Stimulated activated CD4-positive, alpha-beta T cell treated with anti-CD3 and anti-CD28 coated beads, Interleukin-12 subunit alpha, Interleukin-12 subunit beta, amount 100 ng/mL, for 4 hours (primary cell): ENCODE results near the gene BIRC5.
"Not testable (repeated sequence)": the region's sequence is repeated elsewhere in the genome, so short reads cannot be mapped to it uniquely, and the experiment has no call there.

Source experiments
- DNase-seq: peaks from one replicate; pipeline ENCODE4 v3.0.0-alpha.2; 2020

BIRC5 gene

GRCh38 chr17:78226055-78226758 lies 12.2 kb downstream of the BIRC5 start:
- DNase-seq, result no peak

- DNase-seq, result no peak
Measured at GRCh38 chr17:78226759-78227454, 12.9 kb downstream of the BIRC5 start.

DNA sequence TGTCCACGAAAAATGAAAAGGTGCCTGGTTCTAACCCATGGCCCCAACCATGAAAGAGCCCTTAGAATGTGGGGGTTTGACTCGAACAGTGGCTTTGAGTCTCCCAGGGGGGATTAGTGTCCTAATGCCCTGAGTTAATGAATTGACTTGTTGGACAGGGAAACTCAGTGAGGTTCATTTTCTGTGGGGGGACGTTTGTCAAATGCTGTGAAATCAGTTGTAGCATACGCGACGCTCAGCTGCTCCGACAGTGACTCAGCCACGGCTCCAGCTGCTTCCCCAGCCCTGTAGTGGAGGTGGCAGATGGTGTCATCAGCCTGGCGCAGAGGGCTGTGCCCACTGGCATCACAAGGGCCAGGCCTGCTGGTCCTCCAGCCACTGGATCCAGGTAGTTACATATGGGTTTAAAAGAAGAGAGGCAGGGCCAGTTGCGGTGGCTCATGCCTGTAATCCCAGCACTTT lies 13.4 kb downstream of the BIRC5 start:
- no peak for DNase-seq

DNA sequence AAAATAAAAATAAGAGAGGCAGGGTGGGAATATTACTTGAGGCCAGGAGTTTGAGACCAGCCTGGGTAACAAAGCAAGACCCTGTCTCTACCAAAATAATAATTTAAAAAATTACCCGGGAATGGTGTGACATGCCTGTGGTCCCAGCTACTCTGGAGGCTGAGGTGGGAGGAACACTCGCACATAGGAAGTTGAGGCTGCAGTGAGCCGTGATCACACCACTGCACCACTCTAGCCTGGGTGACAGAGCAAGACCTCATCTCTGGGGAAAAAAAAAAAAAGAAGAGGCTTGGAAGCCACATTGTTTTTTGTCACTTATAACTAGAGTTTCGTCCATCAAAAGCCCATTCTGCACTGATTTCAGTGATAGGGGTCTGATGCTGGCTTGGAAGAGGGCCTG lies 14.1 kb downstream of the BIRC5 start:
- no peak for DNase-seq

DNA sequence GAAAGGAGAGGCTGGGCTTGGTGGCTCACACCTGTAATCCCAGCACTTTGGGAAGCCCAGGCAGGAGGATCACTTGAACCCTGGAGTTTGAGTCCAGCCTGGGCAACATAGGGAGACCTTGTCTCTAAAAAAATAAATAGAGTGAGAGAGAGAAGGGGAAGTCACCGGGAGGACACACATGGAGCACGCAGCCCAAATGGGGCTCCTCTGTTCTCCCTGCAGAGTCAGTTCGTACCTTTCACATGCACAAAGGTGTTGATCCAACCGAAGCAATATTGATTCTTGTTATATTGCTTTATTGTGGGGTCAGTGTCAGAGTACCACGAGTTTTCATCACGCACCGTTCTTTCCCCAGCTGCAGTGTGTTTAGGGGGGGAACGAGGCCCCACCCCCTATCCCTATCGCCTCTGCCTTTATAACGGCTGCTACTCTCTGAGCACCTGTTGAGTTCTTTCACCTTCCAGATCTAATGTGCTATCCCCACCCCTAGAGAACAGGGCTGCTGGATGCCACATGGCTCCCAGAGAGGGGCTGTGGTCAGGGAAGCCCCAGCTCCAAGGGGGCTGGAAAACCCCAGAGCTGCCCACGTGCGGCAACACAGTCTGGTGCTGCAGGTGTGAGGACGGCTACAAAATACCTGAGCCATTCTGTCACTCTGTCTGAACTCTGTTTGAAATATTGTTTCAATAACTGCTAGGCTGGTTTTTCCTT lies 16.4 kb downstream of the BIRC5 start:
- no peak for DNase-seq

- DNase-seq, result no peak
Measured at GRCh38 chr17:78230996-78231935, 17.2 kb downstream of the BIRC5 start, which contains the start of gene TMEM235. TMEM235 (plus strand) TSS chr17:78231631; CDS start chr17:78232024, 393 bp downstream.

DNA sequence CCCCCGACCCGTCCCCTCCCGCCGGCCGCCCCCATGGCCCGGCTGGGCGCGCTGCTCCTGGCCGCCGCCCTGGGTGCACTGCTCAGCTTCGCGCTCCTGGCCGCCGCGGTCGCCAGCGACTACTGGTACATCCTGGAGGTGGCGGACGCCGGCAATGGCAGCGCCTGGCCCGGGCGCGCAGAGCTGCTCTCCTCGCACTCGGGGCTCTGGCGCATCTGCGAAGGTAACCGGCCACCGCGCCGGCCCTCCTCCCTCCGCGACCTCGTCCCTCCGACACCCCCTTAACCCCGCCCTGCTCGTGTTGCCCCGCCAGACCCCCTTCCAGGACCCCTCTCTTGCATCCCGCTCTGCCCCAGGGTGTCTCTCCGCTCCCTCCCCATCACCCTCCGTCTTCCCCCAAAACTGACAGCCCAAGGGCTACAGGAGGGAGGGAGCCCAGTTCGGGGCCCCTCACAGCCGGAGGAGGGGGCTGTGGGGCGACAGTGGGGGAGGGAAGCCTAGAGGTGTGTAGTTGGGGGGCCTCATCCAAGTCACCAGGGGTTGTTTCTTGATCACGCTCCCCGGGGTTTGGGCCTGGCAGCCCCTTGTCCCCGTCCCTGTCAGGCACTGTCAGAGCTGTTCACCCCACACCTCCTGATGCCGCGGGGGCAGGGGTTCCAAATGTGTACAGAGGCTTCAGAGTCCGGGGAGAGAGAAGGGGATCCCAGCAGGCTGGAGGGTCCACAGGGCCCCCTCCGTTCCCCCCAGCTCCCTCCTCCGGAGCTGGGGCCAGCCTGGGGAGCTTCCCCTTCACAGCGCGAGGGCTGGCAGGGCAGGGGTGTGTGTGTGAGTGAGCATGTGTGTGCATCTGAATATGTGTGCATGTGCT lies 18.2 kb downstream of the BIRC5 start:
- DNase-seq, result no peak

- no peak for DNase-seq
Measured at GRCh38 chr17:78232859-78233173, 18.8 kb downstream of the BIRC5 start.

- no peak for DNase-seq
Measured at GRCh38 chr17:78233678-78234077, 19.6 kb downstream of the BIRC5 start.

- no peak for DNase-seq
Measured at GRCh38 chr17:78234261-78234865, 20.3 kb downstream of the BIRC5 start.

DNA sequence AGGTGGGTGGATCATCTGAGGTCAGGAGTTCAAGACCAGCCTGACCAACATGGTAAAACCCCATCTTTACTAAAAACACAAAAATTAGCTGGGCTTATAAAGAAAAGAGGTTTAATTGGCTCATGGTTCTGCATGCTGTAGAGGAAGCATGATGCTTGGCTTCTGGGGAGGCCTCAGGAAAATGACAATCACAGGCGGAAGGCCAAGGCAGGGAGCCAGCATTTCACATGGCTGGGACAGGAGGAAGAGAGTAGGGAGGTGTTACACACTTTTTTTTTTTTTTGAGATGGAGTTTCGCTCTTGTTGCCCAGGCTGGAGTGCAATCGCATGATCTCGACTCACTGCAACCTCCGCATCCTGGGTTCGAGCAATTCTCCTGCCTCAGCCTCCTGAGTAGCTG lies 21.0 kb downstream of the BIRC5 start:
- DNase-seq, result not testable (repeated sequence)

- DNase-seq, result no peak
Measured at GRCh38 chr17:78235885-78236284, 21.8 kb downstream of the BIRC5 start.

DNA sequence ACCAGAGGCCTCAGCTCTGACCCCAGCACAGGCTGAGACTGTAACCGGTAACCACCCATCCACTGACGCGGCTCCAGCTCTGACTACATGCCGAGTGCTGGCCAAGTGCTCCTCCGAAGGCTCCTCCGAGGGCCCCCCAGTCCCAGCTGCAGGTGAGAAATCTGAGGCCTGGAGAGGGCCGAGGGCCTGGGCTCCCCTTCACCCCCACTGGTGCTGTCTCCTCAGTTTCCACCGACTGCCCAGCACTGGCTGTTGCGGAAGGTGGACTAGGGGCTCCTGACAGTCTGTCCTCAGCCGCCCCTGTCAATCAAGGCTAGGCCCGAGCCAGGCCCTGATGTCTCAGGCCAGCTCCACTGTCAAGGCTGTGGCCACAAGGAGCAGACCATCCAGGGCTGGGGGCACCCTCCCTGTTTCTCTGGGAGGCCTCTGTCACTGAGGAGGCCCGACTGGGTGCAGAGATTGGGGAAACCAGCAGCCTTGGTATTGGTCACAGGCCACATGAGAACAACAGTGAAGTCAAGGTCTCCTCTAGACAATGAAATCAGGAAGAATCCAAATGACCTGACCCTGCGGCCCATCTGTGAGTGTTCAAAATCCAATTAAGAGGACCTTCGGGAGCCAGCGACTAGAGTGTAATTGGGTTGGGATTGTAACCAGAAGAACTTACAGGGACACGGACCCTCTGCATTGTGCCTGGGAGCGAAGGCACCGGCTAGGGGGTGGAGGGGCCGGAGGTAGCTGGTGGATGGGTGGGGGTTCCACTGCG lies 22.5 kb downstream of the BIRC5 start:
- no peak for DNase-seq

GRCh38 chr17:78237401-78238012 lies 23.5 kb downstream of the BIRC5 start:
- DNase-seq, result no peak

- DNase-seq, result no peak
Measured at GRCh38 chr17:78238823-78239488, 24.9 kb downstream of the BIRC5 start.

DNA sequence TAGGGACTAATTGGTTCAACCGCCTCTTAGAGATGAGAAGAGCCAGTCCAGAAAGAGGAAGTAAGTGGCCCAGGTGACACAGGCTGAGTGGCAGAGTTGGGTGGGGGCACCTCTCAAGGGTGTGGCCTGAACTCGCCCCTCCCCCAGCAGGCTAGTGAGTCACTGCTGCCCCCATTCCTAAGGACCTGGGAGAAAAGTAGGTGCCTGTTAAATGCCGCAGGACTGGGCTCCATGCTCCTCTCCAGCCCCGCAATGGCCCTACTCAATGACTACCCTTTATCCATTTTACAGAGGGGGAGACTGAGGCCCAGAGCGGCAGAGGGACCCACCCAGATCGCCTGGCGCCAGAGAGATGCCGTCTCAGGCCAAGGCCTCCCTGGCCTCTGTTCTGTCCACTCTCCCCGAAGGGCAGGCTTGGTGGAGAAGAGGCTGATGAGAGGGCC lies 25.5 kb downstream of the BIRC5 start:
- DNase-seq, result no peak

DNA sequence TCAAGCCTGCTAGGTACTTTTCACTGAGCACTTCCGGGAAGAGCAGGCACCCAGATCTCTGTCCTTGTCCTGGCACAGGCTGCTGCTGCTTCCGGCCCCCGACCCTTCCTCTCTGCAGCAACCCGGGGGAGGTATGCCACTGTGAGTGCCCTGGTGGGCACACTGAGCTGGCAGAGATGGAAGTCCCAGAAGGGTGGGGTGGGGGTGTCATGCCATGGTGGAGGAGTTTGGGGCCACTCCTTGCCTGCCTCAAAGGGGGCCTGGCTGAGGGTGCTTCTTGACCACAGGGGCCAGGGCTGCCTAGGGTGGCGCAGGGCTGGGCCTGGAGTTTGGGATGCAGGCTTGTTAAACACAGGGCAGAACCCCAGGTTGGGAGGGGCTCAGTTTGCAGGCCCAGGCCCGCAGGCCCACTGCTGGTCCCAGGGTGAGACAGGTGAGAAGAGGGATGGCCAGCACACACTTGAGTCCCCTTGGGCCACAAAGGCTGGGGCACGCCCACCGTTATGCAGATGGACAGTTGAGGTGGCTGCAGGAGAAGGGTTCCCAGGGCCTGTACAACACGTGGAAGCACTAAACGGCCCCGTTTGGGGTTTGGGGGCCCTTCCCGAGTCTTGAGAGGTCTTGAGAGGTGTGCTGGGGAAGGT lies 26.1 kb downstream of the BIRC5 start:
- no peak for DNase-seq

DNA sequence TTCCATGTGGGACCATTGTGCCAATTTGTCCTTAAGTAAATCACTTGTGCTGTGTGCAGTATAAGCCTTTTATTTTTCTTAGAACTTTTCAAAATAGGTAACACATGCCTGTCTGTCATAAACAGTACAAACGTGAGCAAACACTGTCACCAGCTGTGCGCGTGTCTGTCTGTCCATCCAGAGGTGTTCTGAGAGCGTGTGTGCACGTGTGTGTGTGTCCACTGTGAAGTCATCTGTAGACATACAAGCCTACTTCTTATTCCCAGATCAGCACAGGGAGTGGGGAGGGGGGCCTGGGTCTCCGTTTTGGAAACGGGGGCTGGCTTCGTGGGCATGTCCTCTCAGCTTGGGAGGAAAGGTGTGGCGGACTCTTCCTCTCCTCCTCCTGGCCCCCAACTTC lies 26.8 kb downstream of the BIRC5 start:
- DNase-seq, result no peak
